ENCODE measurements around the gene FOXP4.

GRCh38 chr6:41560431-41561192 is 14.4 kb downstream of the FOXP4 start:
- TF ChIP-seq POLR2A (IDR thresholded peaks at IDR 0.05; ENCODE audit: low read length) (no peak), GATA1 (IDR thresholded peaks at IDR 0.05; ENCODE audit: low read depth, low read length) (no peak)
